ENCODE data around the gene DOK5.

The DOK5 gene

GRCh38 chr20:54618412-54618811, 143.0 kb downstream of the DOK5 start:
- DNase-seq (ENCODE audit: low read depth), result no peak

GRCh38 chr20:54619181-54619580, 143.8 kb downstream of the DOK5 start:
- no peak for DNase-seq (ENCODE audit: low read depth)

DNA sequence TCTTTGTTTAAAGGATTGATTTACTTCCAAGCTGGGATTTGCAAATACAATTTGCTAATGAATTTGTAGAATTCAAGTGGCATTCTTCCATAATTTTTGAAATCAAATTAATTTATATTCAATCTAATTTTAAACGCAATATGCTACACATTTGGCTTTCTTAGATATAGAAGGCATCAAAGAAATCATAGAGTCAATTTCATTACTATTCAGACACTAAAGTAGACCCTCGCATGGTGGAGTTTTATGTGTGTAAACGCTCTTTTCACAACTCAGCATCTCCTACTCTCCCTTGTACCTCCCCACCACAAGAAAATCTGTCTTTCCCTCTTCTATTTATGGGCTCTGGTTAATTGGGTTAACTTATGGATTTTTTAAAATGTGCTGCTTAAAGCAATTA, 144.3 kb downstream of the DOK5 start:
- DNase-seq (ENCODE audit: low read depth), result no peak

DNA sequence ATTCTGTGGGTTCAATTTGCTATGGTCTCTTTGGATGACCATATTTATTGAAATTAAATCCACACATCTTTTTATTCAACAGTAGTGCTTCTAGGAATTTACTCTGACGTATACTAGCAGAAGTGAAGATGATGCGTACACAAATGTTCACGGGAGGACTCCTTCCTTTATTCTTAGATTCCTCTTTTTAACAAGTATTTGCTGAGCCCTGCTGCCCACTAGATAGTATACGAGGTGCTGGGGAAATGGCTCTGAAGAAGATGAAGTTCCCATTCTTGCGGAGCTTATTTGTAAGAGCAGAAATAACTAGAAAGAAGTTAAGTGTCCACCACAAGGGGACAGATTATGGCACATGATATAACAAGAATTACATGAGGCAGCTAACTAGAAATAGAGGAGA, 145.2 kb downstream of the DOK5 start:
- DNase-seq (ENCODE audit: low read depth), result no peak

DNA sequence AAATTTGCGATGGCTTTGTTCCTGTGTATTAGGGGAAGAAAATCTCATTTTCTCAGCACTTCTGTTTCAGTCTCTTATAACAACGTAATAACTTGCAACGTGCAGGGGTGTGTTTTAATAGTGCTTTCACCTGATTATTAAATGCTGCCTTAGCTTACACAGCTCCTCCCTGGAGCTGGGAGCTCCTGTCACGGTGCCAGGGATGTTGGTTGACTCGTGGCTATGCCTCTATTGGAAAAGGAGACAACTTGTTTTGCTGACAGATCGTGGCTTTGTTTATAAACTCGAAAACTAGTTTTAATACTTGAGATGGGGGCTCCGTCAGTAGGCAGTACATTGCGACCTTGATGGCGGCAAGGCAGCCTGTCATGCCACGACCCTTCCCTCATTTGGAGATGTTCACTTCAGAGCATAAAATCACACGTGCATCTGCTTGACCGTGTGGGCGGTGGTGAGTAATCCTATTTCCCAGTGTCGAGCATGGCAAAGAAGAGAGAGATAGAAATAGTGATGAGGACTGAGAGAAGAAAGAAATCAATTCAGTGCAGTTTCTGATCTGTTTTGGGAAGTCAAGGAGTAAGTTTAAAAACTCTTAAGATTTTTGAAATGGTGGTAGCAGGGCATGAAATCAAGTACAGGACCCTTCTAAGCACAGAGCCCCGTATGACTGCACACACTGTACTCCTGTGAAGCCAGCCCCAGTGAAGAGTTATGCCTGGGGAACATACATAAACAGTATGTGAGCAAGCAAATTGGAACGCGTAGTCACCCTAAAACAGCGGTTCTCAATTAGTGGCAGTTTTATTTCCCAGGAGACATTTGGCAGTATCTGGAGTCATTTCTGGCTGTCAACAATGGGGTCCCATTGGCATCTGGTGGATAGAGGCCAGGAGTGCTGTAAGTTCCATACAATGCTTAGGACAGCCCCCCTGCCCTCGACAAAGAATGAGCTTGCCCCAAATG, 147.2 kb downstream of the DOK5 start:
- DNase-seq (ENCODE audit: low read depth), result no peak

DNA sequence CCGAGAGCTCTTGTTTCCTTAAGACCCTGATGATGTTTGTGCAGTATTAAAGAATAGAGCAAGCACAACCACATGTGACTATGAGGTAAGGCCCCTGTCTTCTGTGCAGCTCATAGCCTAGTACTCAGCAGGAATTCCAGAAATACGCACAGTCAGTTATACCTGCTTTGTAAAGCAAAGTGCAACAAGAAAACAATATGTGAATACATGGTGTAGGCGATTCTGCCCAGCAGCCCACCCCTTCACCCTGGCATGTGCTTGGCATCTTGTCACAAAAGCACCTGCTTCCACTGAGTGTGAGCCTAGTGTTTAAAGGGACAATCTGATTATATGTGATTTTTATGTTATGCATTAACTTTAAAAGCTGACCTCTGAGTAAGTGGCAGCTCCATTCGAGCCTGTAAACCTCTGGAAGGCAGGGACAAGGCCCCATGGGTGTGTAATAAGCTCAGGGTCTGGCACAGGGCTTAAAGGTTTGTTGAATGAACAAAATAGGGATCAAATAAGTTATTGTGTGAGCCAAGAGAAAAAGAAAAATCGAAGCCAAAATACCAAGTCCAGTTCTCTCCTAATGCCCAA, 148.7 kb downstream of the DOK5 start:
- DNase-seq (ENCODE audit: low read depth), result no peak

- no peak for DNase-seq (ENCODE audit: low read depth)
These were observed 149.5 kb downstream of the DOK5 start for GRCh38 chr20:54624706-54625390.

DNA sequence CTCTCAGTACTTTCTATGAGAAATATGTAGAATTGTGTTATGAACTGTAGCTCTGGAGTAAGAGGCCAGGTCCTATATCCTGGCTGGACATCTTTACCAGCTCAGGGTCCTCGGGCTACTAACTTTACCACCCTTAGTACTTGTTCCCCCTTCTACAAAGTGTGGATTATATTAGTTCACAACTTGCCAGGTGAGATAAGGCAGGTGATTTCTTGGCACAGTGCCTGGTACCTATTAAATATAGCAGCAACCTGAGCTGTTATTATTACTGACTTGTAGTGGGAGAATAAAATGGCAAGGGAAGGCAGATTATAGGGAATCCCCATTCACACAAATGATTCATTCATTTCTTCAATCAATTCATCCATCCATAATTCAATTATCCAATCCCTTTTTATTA, 150.1 kb downstream of the DOK5 start:
- no peak for DNase-seq (ENCODE audit: low read depth)

GRCh38 chr20:54626126-54626525, 150.7 kb downstream of the DOK5 start:
- no peak for DNase-seq (ENCODE audit: low read depth)

- no peak for DNase-seq (ENCODE audit: low read depth)
These were observed 154.2 kb downstream of the DOK5 start for GRCh38 chr20:54629632-54630031.

DNA sequence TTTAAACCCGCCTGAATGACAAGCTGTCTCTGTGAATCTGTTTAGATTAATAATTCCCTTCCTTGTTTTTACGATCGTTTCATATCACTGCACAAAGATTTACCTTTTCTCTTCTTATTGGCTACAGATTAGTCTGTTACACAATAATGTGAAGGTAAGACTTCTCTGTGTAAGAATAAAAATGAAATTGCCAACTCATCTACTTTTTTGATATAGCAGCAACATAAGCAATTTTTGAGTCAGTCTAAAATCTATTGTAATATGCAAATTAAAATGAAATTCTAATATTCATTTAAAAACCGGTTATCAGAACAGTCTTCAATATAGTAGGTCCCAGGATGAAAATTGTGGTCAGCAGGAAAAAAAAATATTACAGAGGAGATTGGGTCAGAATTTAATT, 155.2 kb downstream of the DOK5 start:
- DNase-seq (ENCODE audit: low read depth), result no peak

DNA sequence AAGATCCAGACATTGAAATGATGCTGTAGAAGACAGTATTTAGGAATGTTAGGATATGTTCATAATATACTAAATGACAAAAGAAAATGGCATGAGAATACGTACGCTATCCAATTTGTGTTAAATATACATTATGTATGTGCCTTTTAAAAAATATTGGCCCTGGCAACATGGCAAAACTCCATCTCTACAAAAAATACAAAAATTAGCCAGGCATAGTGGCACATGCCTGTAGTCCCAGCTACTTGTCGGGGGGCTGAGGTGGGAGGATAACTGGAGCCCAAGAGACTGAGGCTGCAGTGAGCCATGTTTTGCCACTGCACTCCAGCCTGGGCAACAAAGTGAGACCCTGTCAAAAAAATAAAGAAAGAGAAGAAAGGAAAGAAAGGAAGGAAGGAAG, 155.7 kb downstream of the DOK5 start:
- DNase-seq (ENCODE audit: low read depth), result no peak

- DNase-seq (ENCODE audit: low read depth), result no peak
These were observed 158.3 kb downstream of the DOK5 start for GRCh38 chr20:54633374-54634355.

- no peak for DNase-seq (ENCODE audit: low read depth)
These were observed 161.2 kb downstream of the DOK5 start for GRCh38 chr20:54636575-54636974.

GRCh38 chr20:54639941-54640340, 164.5 kb downstream of the DOK5 start:
- DNase-seq (ENCODE audit: low read depth), result no peak

GRCh38 chr20:54640800-54641199, 165.4 kb downstream of the DOK5 start:
- no peak for DNase-seq (ENCODE audit: low read depth)

DNA sequence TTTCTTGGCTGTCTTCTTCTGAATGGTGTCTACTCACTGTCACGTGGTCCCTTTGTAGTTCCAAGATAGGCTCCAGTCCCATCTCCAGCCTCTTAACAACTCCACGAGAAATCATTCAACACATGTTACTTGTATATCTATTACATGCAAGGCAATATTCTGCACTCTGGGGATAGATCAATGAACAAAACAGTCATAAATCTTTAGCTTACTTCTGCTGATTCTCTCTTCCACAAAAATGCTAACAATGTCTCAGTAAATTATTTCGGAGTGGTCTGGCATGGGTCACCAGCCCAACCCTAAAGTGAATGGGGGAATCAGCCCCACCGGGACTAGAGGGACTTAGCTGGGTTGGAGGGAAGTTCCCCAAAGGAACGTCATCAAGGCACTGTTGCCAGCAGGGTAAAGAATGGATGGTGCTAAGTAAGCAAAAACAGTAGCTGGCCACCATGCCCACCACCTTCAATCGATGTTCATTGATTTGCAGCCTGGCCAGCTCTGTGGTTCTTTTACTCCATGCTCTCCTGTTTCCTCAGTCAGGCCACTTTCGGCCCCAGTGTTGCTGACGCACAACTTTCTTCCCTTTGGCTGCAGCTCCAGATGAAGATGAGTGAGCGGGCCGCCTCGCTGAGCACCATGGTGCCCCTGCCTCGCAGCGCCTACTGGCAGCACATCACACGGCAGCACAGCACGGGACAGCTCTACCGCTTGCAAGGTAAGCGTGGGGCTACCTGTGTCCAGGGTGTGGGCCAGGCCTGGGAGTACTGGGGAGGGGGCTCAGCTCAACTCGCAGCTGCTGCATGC, 167.7 kb downstream of the DOK5 start:
- DNase-seq (ENCODE audit: low read depth), result no peak

- DNase-seq (ENCODE audit: low read depth), result no peak
These were observed 168.4 kb downstream of the DOK5 start for GRCh38 chr20:54643761-54644160.

- DNase-seq (ENCODE audit: low read depth), result no peak
These were observed 170.2 kb downstream of the DOK5 start for GRCh38 chr20:54645445-54646155.

GRCh38 chr20:54646156-54646517, 170.7 kb downstream of the DOK5 start:
- no peak for DNase-seq (ENCODE audit: low read depth)

All from stimulated activated CD4-positive, alpha-beta T cell treated with anti-CD3 and anti-CD28 coated beads, Interleukin-2, amount 100 ng/mL, for 4 hours (primary cell).